AG20443 (cell line): ENCODE results near the gene SPDYE1.
"Not testable (repeated sequence)": the region's sequence is repeated elsewhere in the genome, so short reads cannot be mapped to it uniquely, and the experiment has no call there.

ENCODE experiments used
- DNase-seq: peaks from one replicate; pipeline ENCODE4 v3.0.0; 2012; ENCODE audit warnings: low spot score, mixed read lengths

Gene SPDYE1

GRCh38 chr7:43997532-43997931, at the start of gene SPDYE1:
TSS of gene SPDYE1 (plus strand) at chr7:43997897. CDS start at chr7:43999950, 2,053 bp downstream.
- not testable (repeated sequence) for DNase-seq

- no peak for DNase-seq
Measured at GRCh38 chr7:43952028-43952427, 45.7 kb upstream of the SPDYE1 start.

GRCh38 chr7:43953071-43953470, 44.6 kb upstream of the SPDYE1 start:
- DNase-seq = no peak

- peak; percentile 85 for DNase-seq
Measured at GRCh38 chr7:43954524-43955228, 43.0 kb upstream of the SPDYE1 start.

- DNase-seq = no peak
Measured at GRCh38 chr7:43956027-43956426, 41.7 kb upstream of the SPDYE1 start.

- no peak for DNase-seq
Measured at GRCh38 chr7:43960933-43961332, 36.8 kb upstream of the SPDYE1 start.

GRCh38 chr7:43966392-43966791, 31.3 kb upstream of the SPDYE1 start:
- not testable (repeated sequence) for DNase-seq

- DNase-seq = not testable (repeated sequence)
Measured at GRCh38 chr7:43968172-43969040, 29.3 kb upstream of the SPDYE1 start.

- DNase-seq = not testable (repeated sequence)
Measured at GRCh38 chr7:43969586-43969985, 28.1 kb upstream of the SPDYE1 start.

- not testable (repeated sequence) for DNase-seq
Measured at GRCh38 chr7:43970698-43971097, 27.0 kb upstream of the SPDYE1 start.

GRCh38 chr7:43974033-43974573, 23.6 kb upstream of the SPDYE1 start:
- DNase-seq = not testable (repeated sequence)

- not testable (repeated sequence) for DNase-seq
Measured at GRCh38 chr7:43974725-43975482, 22.8 kb upstream of the SPDYE1 start.

- DNase-seq = no peak
Measured at GRCh38 chr7:43977525-43977924, 20.2 kb upstream of the SPDYE1 start.

GRCh38 chr7:43978102-43978501, 19.6 kb upstream of the SPDYE1 start:
- not testable (repeated sequence) for DNase-seq

- DNase-seq = not testable (repeated sequence)
Measured at GRCh38 chr7:43982848-43983247, 14.8 kb upstream of the SPDYE1 start.

GRCh38 chr7:43983736-43984135, 14.0 kb upstream of the SPDYE1 start:
- not testable (repeated sequence) for DNase-seq

- peak; percentile 90 for DNase-seq
Measured at GRCh38 chr7:43985904-43986864, 11.5 kb upstream of the SPDYE1 start.

- DNase-seq = not testable (repeated sequence)
Measured at GRCh38 chr7:43987476-43987875, 10.2 kb upstream of the SPDYE1 start.

- not testable (repeated sequence) for DNase-seq
Measured at GRCh38 chr7:43990011-43990585, 7.6 kb upstream of the SPDYE1 start.

GRCh38 chr7:43990829-43991228, 6.9 kb upstream of the SPDYE1 start:
- DNase-seq = not testable (repeated sequence)
